ENCODE measurements around the gene SLC37A2. TPM values are rescaled to one million over a fixed set of nuclear protein-coding genes. Genes with fewer than 3 reads are reported as not detected.

The SLC37A2 gene
- total and polyA plus RNA-seq, 2 donors (not counting 3 experiments of a cell fraction or from before 2014, with no cell fraction given) = 1.1 to 1.7 TPM

GRCh38 chr11:125093502-125093901, 30.4 kb downstream of the SLC37A2 start:
- intact Hi-C loops (cut with micrococcal nuclease) = loop anchor here (10.0 kb wide), 1 partner anchor 781 kb away; no protein-coding TSS in a partner anchor
- no peak overlapping the region for H3K4me3 ChIP-seq (replicated peaks in 1 of 3; ENCODE audit: insufficient read depth in 1 of 3, low read depth in 1 of 3, low read length in 3 of 3)
- no peak for FAIRE-seq
- H3K4me1 ChIP-seq (ENCODE audit: control insufficient read depth, extremely low read depth, insufficient read depth, low read length) = peaks cover 11% of the 10 kb centered on the region
- no peak overlapping the region for H2AFZ ChIP-seq (ENCODE audit: low read depth, low read length)
- no peaks in the 10 kb centered on the region for H3K79me2 ChIP-seq (ENCODE audit: control insufficient read depth, insufficient read depth, low read length)
- no peak for TF ChIP-seq FOS (IDR thresholded peaks at IDR 0.05; ENCODE audit: borderline replicate concordance, insufficient read depth, low read length)
- no peak for TF ChIP-seq JUN (IDR thresholded peaks at IDR 0.05; ENCODE audit: borderline replicate concordance, insufficient read depth, insufficient read length, low read depth)
- no peak for TF ChIP-seq GATA2 (IDR thresholded peaks at IDR 0.05; ENCODE audit: insufficient read depth, insufficient read length, low read depth, low read length)
- TF ChIP-seq EZH2 (IDR thresholded peaks at IDR 0.05; ENCODE audit: borderline replicate concordance, low read depth, low read length, severe bottlenecking) = no peak
- TF ChIP-seq POLR2AphosphoS5 (IDR thresholded peaks at IDR 0.05; ENCODE audit: insufficient read depth, low read depth, low read length) = no peak
- no peak for TF ChIP-seq MYC (IDR thresholded peaks at IDR 0.05; ENCODE audit: low read depth, low read length)
- TF ChIP-seq CTCF (IDR thresholded peaks at IDR 0.05; ENCODE audit: extremely low read depth in 1 of 2, insufficient read depth in 1 of 2, low read depth in 1 of 2, low read length in 2 of 2) = no peak
- no peak for TF ChIP-seq POLR2A (IDR thresholded peaks at IDR 0.05; ENCODE audit: low read depth, low read length)
- no peak for TF ChIP-seq MAX (IDR thresholded peaks at IDR 0.05; ENCODE audit: insufficient read depth, insufficient read length)
- POLR2A ChIA-PET = no interaction called here
- H3K27me3 ChIP-seq (ENCODE audit: control insufficient read depth in 2 of 2, insufficient read depth in 2 of 2, low read length in 2 of 2) = no peaks in the 10 kb centered on the region
- peaks cover 0 to 3% of the 10 kb centered on the region in 2 experiments for H3K36me3 ChIP-seq (ENCODE audit: control insufficient read depth in 2 of 2, extremely low read depth in 1 of 2, insufficient read depth in 2 of 2, low read length in 2 of 2)
- dilution Hi-C loops (cut with MboI; ENCODE audit: extremely low pct_ligation_motif_present, low sequenced_read_pairs) = no loop called here
- no peak for DNase-seq (ENCODE audit: low read depth, low spot score)
- H3K9me1 ChIP-seq (replicated peaks; ENCODE audit: control insufficient read depth, extremely low read depth, insufficient read depth, low read length) = no peaks in the 10 kb centered on the region
- no peak overlapping the region for H3K4me2 ChIP-seq (ENCODE audit: insufficient read depth, low read length)
- CTCF ChIA-PET = interaction anchor here (0.6 to 6.1 kb wide), 4 partner anchors 48 to 365 kb away, joined by 3 to 141 read pairs (median 7); no protein-coding TSS in a partner anchor
- H4K20me1 ChIP-seq (replicated peaks; ENCODE audit: control insufficient read depth, extremely low read depth, insufficient read depth, low read length) = no peaks in the 10 kb centered on the region
- BruUV-seq (replicated peaks) = no TSS peak
- H3K27ac ChIP-seq (ENCODE audit: insufficient read depth, low read depth, low read length) = no peak overlapping the region
- no peaks in the 10 kb centered on the region for H3K9me3 ChIP-seq (replicated peaks; ENCODE audit: control insufficient read depth, insufficient read depth, low read length)
- H3K9ac ChIP-seq (replicated peaks; ENCODE audit: extremely low read depth, insufficient read depth, low read length) = no peak overlapping the region

Data from endothelial cell of umbilical vein (primary cell).